HepG2 (cell line): ENCODE results near the gene DERL2. TPM values are rescaled to one million over a fixed set of nuclear protein-coding genes. Genes with fewer than 3 reads are reported as not detected.
A peak's percentile ranks its signal among the peaks of the same experiment; 100 is the strongest.

Source experiments
- CHD4 ChIP-seq: fragments of 200-600 bp; sonication (generic); IDR thresholded peaks from 2 replicates; pipeline ENCODE4 v1.7.0; 2017; ENCODE audit warnings: mild to moderate bottlenecking, low read length, borderline replicate concordance
- DZIP1 ChIP-seq: sonication (generic); formaldehyde crosslinking; IDR thresholded peaks from 2 replicates; pipeline ENCODE4 v1.5.0; 2020; ENCODE audit warnings: mild to moderate bottlenecking, missing genetic modification reagents
- EP300 ChIP-seq, 3 experiments: sonication (generic) in 1 of 3; formaldehyde crosslinking in 1 of 3; IDR thresholded peaks; 2 replicates each; pipeline versions ENCODE4 v1.5.1 to v1.6.1; 2011 to 2020; ENCODE audit warnings: low read depth in 2 of 3, low read length in 2 of 3, borderline replicate concordance in 1 of 3, improper control_type of control experiment in 1 of 3, mild to moderate bottlenecking in 1 of 3, missing genetic modification reagents in 1 of 3, moderate library complexity in 1 of 3
- GRHL1 ChIP-seq: sonication (generic); formaldehyde crosslinking; conservative IDR thresholded peaks from 2 replicates; pipeline ENCODE4 v1.8.0; 2022; ENCODE audit warnings: missing genetic modification reagents
- IKZF5 ChIP-seq: IDR thresholded peaks from 2 replicates; pipeline ENCODE4 v1.6.1; 2018; ENCODE audit warnings: missing genetic modification reagents, mild to moderate bottlenecking, missing compliant biosample characterization
- IRF2 ChIP-seq: IDR thresholded peaks from 2 replicates; pipeline ENCODE4 v1.6.1; 2018; ENCODE audit warnings: missing genetic modification reagents, missing compliant biosample characterization
- JARID2 ChIP-seq: sonication (generic); formaldehyde crosslinking; IDR thresholded peaks from 2 replicates; pipeline ENCODE4 v1.8.1; 2023; ENCODE audit warnings: missing genetic modification reagents, inconsistent platforms; ENCODE audit not compliant: insufficient replicate concordance
- MAF1 ChIP-seq: sonication (generic); formaldehyde crosslinking; IDR thresholded peaks from 2 replicates; pipeline ENCODE4 v1.5.0; 2020; ENCODE audit warnings: missing genetic modification reagents, borderline replicate concordance
- MATR3 ChIP-seq: sonication (generic); formaldehyde crosslinking; IDR thresholded peaks from 2 replicates; pipeline ENCODE4 v1.4.0; 2020; ENCODE audit warnings: missing genetic modification reagents
- MEIS1 ChIP-seq: sonication (generic); formaldehyde crosslinking; IDR thresholded peaks from 2 replicates; pipeline ENCODE4 v1.9.0; 2021; ENCODE audit warnings: mild to moderate bottlenecking, missing genetic modification reagents, moderate library complexity, borderline replicate concordance
- MNT ChIP-seq: fragments of 450-650 bp; IDR thresholded peaks from 2 replicates; pipeline ENCODE4 v1.6.1; 2016
- MTA1 ChIP-seq: sonication (generic); formaldehyde crosslinking; IDR thresholded peaks from 2 replicates; pipeline ENCODE4 v1.4.0; 2020; ENCODE audit warnings: missing genetic modification reagents, mild to moderate bottlenecking, borderline replicate concordance
- RAD51 ChIP-seq: fragments of 450-650 bp; IDR thresholded peaks from 2 replicates; pipeline ENCODE4 v1.6.1; 2016; ENCODE audit warnings: borderline replicate concordance
- RBAK ChIP-seq: sonication (generic); formaldehyde crosslinking; IDR thresholded peaks from 2 replicates; pipeline ENCODE4 v1.5.1; 2020; ENCODE audit warnings: mild to moderate bottlenecking, missing genetic modification reagents
- RFXAP ChIP-seq: sonication (generic); formaldehyde crosslinking; IDR thresholded peaks from 2 replicates; pipeline ENCODE4 v1.4.0; 2020; ENCODE audit warnings: missing genetic modification reagents, borderline replicate concordance
- THRA ChIP-seq: sonication (generic); formaldehyde crosslinking; IDR thresholded peaks from 2 replicates; pipeline ENCODE4 v1.4.0; 2020; ENCODE audit warnings: missing genetic modification reagents, borderline replicate concordance
- ZNF331 ChIP-seq: sonication (generic); formaldehyde crosslinking; IDR thresholded peaks from 2 replicates; pipeline ENCODE4 v1.4.0; 2020; ENCODE audit warnings: missing genetic modification reagents
- ZNF546 ChIP-seq: sonication (generic); formaldehyde crosslinking; conservative IDR thresholded peaks from 2 replicates; pipeline ENCODE4 v1.8.1; 2023; ENCODE audit warnings: mild to moderate bottlenecking, missing genetic modification reagents
- ZNF644 ChIP-seq: IDR thresholded peaks from 2 replicates; pipeline ENCODE4 v1.6.1; 2016; ENCODE audit warnings: low read depth
- ZNF674 ChIP-seq: sonication (generic); formaldehyde crosslinking; IDR thresholded peaks from 2 replicates; pipeline ENCODE4 v1.5.0; 2020; ENCODE audit warnings: low read depth, mild to moderate bottlenecking, missing genetic modification reagents
- polyA plus RNA-seq, 8 experiments: library from polyadenylated mRNA; depleted of rRNA in 3 of 8; stranded (reverse) in 7 of 8; unstranded in 1 of 8; fragments of >200 nt; fragmentation: Illumina TruSeq in 4 of 8; extraction: Trizol in 4 of 8; gene quantifications; 2 replicates each; pipeline versions ENCODE4 v1.2.1 to v1.2.3, GENCODE V29; 2011 to 2016; ENCODE audit warnings: low read depth in 4 of 8, missing spikeins in 1 of 8, mixed read lengths in 1 of 8; ENCODE audit not compliant: insufficient read depth in 1 of 8
- total RNA-seq, 5 experiments: library from RNA; depleted of rRNA; stranded (reverse); fragments of >200 nt; fragmentation: Illumina TruSeq; extraction: Trizol; gene quantifications; 2 replicates each; pipeline ENCODE4 v1.2.3, GENCODE V29; 2016; ENCODE audit warnings: low read depth in 1 of 5

The DERL2 gene
- total and polyA plus RNA-seq, 2 of the 13 experiments (the other 11 are each of a cell fraction or from before 2014, with no cell fraction given) = 59.3 to 65.2 TPM

GRCh38 chr17:5438716-5439445 is 47.1 kb downstream of the DERL2 start, which contains the start of gene C1QBP (continued):
- TF ChIP-seq IKZF5 (CRISPR knock-in tag) (peak; percentile 61; the same call in 1 of the 2 replicates), MTA1 (CRISPR knock-in tag) (peak; percentile 88; the same call in 1 of the 2 replicates), EP300 (IDR thresholded peaks at IDR 0.05; ENCODE audit: low read depth in 2 of 2, low read length in 2 of 2) (0 out of 4 replicates have a peak, but pooled peaks of 1 of the 2 experiments have one; percentile 19), EP300 (CRISPR knock-in tag; IDR thresholded peaks at IDR 0.05; ENCODE audit: borderline replicate concordance) (no peak), RBAK (CRISPR knock-in tag) (no peak), ZNF674 (CRISPR knock-in tag) (no peak; the same call in 1 of the 2 replicates), DZIP1 (CRISPR knock-in tag) (no peak), RFXAP (CRISPR knock-in tag) (peak; percentile 86), ZNF644 (CRISPR knock-in tag) (no peak), MNT (no peak), IRF2 (CRISPR knock-in tag) (peak; percentile 83), ZNF546 (CRISPR knock-in tag) (peak; percentile 79; the same call in 1 of the 2 replicates), THRA (peak; percentile 70; the same call in 1 of the 2 replicates), JARID2 (CRISPR knock-in tag) (no peak), CHD4 (no peak), ZNF331 (CRISPR knock-in tag) (no peak; the same call in none of the 2 replicates), MATR3 (CRISPR knock-in tag) (no peak), RAD51 (no peak), MAF1 (peak; percentile 93; the same call in 1 of the 2 replicates), MEIS1 (no peak), GRHL1 (CRISPR knock-in tag) (no peak)
